K562 (cell line): ENCODE data around the gene ARSK. TPM values are rescaled to one million over a fixed set of nuclear protein-coding genes. Genes with fewer than 3 reads are reported as not detected.

Experiments
- ATAC-seq: fragments of 200-7000 bp; cut with Tn5 transposase; 3 replicates; pipeline ENCODE4 v1.9.1; 2020; ENCODE audit warnings: moderate library complexity
- BruUV-seq: library from RNA; stranded (reverse); fragments of 400-500 nt; replicated peaks from 2 replicates; lab custom pipeline; 2021; lab: Mats Ljungman, UMichigan
- CTCF ChIA-PET: fragments of 300-600 bp; formaldehyde crosslinking; extraction: SDS; loops from one replicate; lab custom pipeline; 2021; ENCODE audit warnings: low intra/inter-chr PET ratio; lab: Yijun Ruan, JAX
- POLR2A ChIA-PET: fragments of 300-600, 350-650 bp; sonication (Branson Sonifier 250); formaldehyde crosslinking; extraction: SDS; loops from one replicate; lab custom pipeline; 2021; ENCODE audit warnings: antibody characterized with exemption, inconsistent platforms; lab: Yijun Ruan, JAX
- DNase-seq, 4 experiments: peaks; one replicate each; pipeline versions ENCODE4 v3.0.0 to v3.0.0-alpha.2; 2011 to 2018; ENCODE audit warnings: low spot score in 3 of 4, mixed read lengths in 3 of 4; ENCODE audit errors: extremely low read depth in 1 of 4
- FAIRE-seq: peaks from 2 replicates; lab custom pipeline; 2011; peaks lifted over from hg19 to GRCh38; lab: Jason Lieb, UNC
- H2AFZ ChIP-seq: 2 replicates; pipeline ENCODE4 v1.6.0; 2011; ENCODE audit warnings: low read depth, low read length, control low read depth, inconsistent platforms
- H3K27ac ChIP-seq: fragments of 200-600 bp; 3 replicates; pipeline ENCODE4 v1.8.0; 2011; ENCODE audit warnings: low read depth, mild to moderate bottlenecking, control low read depth, inconsistent platforms, low read length, moderate library complexity, mixed read lengths; ENCODE audit errors: extremely low read depth
- H3K27me3 ChIP-seq, 2 experiments: fragments of 300-600 bp in 1 of 2; 2 replicates in 1 of 2; 3 replicates in 1 of 2; pipeline versions ENCODE4 v1.6.0 to v1.8.0; 2011; ENCODE audit warnings: inconsistent platforms in 2 of 2, low read length in 2 of 2, mild to moderate bottlenecking in 1 of 2, mixed read lengths in 1 of 2, moderate library complexity in 1 of 2; ENCODE audit not compliant: control insufficient read depth in 2 of 2, insufficient read depth in 2 of 2
- H3K36me3 ChIP-seq: fragments of 300-600 bp; 3 replicates; pipeline ENCODE4 v1.8.0; 2011; ENCODE audit warnings: mild to moderate bottlenecking, low read length, inconsistent platforms; ENCODE audit not compliant: control insufficient read depth, insufficient read depth
- H3K4me1 ChIP-seq, 2 experiments: fragments of 200-600 bp in 1 of 2; replicated peaks in 1 of 2; 2 replicates in 1 of 2; 3 replicates in 1 of 2; pipeline versions ENCODE4 v1.5.1 to v1.8.0; 2011; ENCODE audit warnings: inconsistent platforms in 2 of 2, low read length in 2 of 2, mild to moderate bottlenecking in 1 of 2, mixed read lengths in 1 of 2, moderate library complexity in 1 of 2; ENCODE audit not compliant: control insufficient read depth in 2 of 2, insufficient read depth in 2 of 2
- H3K4me2 ChIP-seq: 2 replicates; pipeline ENCODE4 v1.6.1; 2011; ENCODE audit warnings: low read length, control low read depth, inconsistent platforms, mixed read lengths; ENCODE audit not compliant: insufficient read depth
- H3K4me3 ChIP-seq: fragments of 200-600 bp; sonication (generic), shearing (Covaris generic); 2 replicates; pipeline ENCODE4 v1.5.1; 2016; ENCODE audit warnings: control low read depth, inconsistent platforms
- H3K79me2 ChIP-seq: fragments of 200-600 bp; 3 replicates; pipeline ENCODE4 v1.8.0; 2011; ENCODE audit warnings: low read length, inconsistent platforms; ENCODE audit not compliant: control insufficient read depth, insufficient read depth
- H3K9ac ChIP-seq, 2 experiments: 2 replicates each; pipeline versions ENCODE4 v1.6.0 to v1.6.1; 2011; ENCODE audit warnings: low read depth in 2 of 2, low read length in 2 of 2, control low read depth in 1 of 2, inconsistent platforms in 1 of 2, mild to moderate bottlenecking in 1 of 2, mixed read lengths in 1 of 2; ENCODE audit not compliant: insufficient read depth in 1 of 2
- H3K9me1 ChIP-seq: one replicate; pipeline ENCODE4 v1.6.0; 2011; ENCODE audit warnings: inconsistent platforms, mild to moderate bottlenecking, low read length, moderate library complexity; ENCODE audit not compliant: control insufficient read depth, insufficient read depth
- H3K9me3 ChIP-seq: replicated peaks from 2 replicates; pipeline ENCODE4 v1.5.1; 2011; ENCODE audit warnings: low read depth, low read length, inconsistent platforms; ENCODE audit not compliant: control insufficient read depth, insufficient read depth
- H4K20me1 ChIP-seq: replicated peaks from 2 replicates; pipeline ENCODE4 v1.6.1; 2011; ENCODE audit warnings: low read length, inconsistent platforms, mixed read lengths; ENCODE audit not compliant: control insufficient read depth, insufficient read depth
- ARHGAP35 ChIP-seq: fragments of 450-650 bp; IDR thresholded peaks from 2 replicates; pipeline ENCODE4 v1.6.1; 2018; ENCODE audit not compliant: partially characterized antibody
- FOXA3 ChIP-seq, 2 experiments: fragments of 450-650 bp in 1 of 2; sonication (generic) in 1 of 2; formaldehyde crosslinking; IDR thresholded peaks in 1 of 2; conservative IDR thresholded peaks in 1 of 2; 2 replicates each; pipeline versions ENCODE4 v1.4.0 to v1.8.0; 2020 to 2022; ENCODE audit warnings: mild to moderate bottlenecking in 2 of 2, missing genetic modification reagents in 1 of 2
- NCOA4 ChIP-seq: fragments of 450-650 bp; IDR thresholded peaks from 2 replicates; pipeline ENCODE4 v1.6.1; 2018; ENCODE audit warnings: mild to moderate bottlenecking; ENCODE audit not compliant: partially characterized antibody
- PHF8 ChIP-seq: fragments of 200-600 bp; sonication (generic); IDR thresholded peaks from 2 replicates; pipeline ENCODE4 v1.6.1; 2012; ENCODE audit warnings: mixed run types, mild to moderate bottlenecking, inconsistent platforms, low read length, moderate library complexity, borderline replicate concordance
- SAFB2 ChIP-seq: fragments of 200-400 bp; formaldehyde crosslinking; IDR thresholded peaks from 2 replicates; pipeline ENCODE4 v1.6.1; 2018; ENCODE audit warnings: borderline replicate concordance, low read length, low read depth, moderate library complexity; ENCODE audit not compliant: severe bottlenecking
- STAT6 ChIP-seq: sonication (generic); formaldehyde crosslinking; IDR thresholded peaks from 2 replicates; pipeline ENCODE4 v1.8.1; 2023; ENCODE audit warnings: mild to moderate bottlenecking, missing genetic modification reagents
- TSC22D4 ChIP-seq: fragments of 450-650 bp; IDR thresholded peaks from 2 replicates; pipeline ENCODE4 v1.6.1; 2016; ENCODE audit warnings: missing genetic modification characterization, missing biosample characterization, control low read depth
- ZNF324 ChIP-seq: fragments of 250-450 bp; sonication (Bioruptor Pico); IDR thresholded peaks from 2 replicates; pipeline ENCODE4 v1.4.0; 2020; ENCODE audit warnings: mild to moderate bottlenecking
- WGBS: fragments of 100-300 bp; shearing (Covaris generic); methylation state at CpG from one replicate; pipeline ENCODE4 v1.1.6; 2016; ENCODE audit warnings: low coverage, mixed read lengths; ENCODE audit not compliant: insufficient coverage; ENCODE audit errors: missing lambda C conversion rate; 5-methylcytosine and 5-hydroxymethylcytosine counted together
- in situ Hi-C: fragments of 300-500 bp; cut with MboI; formaldehyde crosslinking; loops from 4 replicates; pipeline ENCODE4 v1.15.0; 2018; ENCODE audit warnings: inconsistent platforms, mixed read lengths
- intact Hi-C: fragments of 100-400 bp; cut with micrococcal nuclease; formaldehyde crosslinking; loops from 2 replicates; pipeline ENCODE4 v1.14.2; 2022
- polyA plus RNA-seq, 8 experiments: library from polyadenylated mRNA; depleted of rRNA in 4 of 8; stranded (reverse) in 5 of 8; unstranded in 3 of 8; fragments of >200 nt; fragmentation: Nextera tagmentation in 2 of 8; fragmentation: Illumina TruSeq in 1 of 8; extraction: Ambion mirVana in 2 of 8; extraction: Trizol in 1 of 8; gene quantifications; 2 replicates each; pipeline versions ENCODE4 v1.2.1 to v1.2.3, GENCODE V29; 2011 to 2014; ENCODE audit warnings: inconsistent platforms in 1 of 8, missing spikeins in 1 of 8
- total RNA-seq, 7 experiments: library from RNA; depleted of rRNA in 6 of 7; stranded (reverse); fragments of >200 nt in 6 of 7; fragmentation: Illumina TruSeq in 2 of 7; extraction: Trizol in 2 of 7; gene quantifications; 2 replicates each; pipeline versions ENCODE4 v1.2.1 to v1.2.3, GENCODE V29; 2011 to 2021; ENCODE audit warnings: low replicate concordance in 1 of 7
- TF ChIP-seq, protein P1 (sequence below), 2 experiments: fragments of 250-450 bp in 1 of 2; fragments of 450-650 bp in 1 of 2; sonication (Bioruptor Pico) in 1 of 2; IDR thresholded peaks; 2 replicates each; pipeline versions ENCODE4 v1.6.1 to v1.8.0; 2016 to 2021; ENCODE audit warnings: mild to moderate bottlenecking in 2 of 2, moderate library complexity in 2 of 2, missing compliant biosample characterization in 1 of 2, missing genetic modification characterization in 1 of 2

ARSK gene
- total and polyA plus RNA-seq, 9 of the 15 experiments (the other 6 are each of a cell fraction or from before 2014, with no cell fraction given) = 2.7 to 9.4 (median 7.1) TPM

- no peak for TF ChIP-seq FOXA3 (CRISPR knock-in tag; conservative IDR thresholded peaks at IDR 0.05 in 1 of 2, IDR thresholded peaks at IDR 0.05 in 1 of 2)
- TF ChIP-seq ZNF324 (CRISPR knock-in tag) = no peak
These were observed 54.8 kb downstream of the ARSK start (continued) for GRCh38 chr5:95609711-95610110.

DNA sequence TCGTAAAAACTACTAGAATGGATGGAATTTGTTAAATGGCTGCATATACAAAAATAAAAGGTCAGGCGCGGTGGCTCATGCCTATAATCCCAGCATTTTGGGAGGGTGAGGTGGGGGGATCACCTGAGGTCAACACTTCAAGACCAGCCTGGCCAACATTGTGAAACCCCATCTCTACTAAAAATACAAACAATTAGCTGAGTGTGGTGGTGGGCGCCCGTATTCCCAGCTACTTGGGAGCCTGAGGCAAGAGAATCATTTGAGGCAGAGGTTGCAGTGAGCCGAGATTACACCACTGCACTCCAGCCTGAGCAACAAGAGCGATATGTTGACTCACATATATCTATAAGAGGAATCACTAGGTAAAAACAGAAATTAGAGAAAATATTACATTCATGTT, 55.6 kb downstream of the ARSK start:
- POLR2A ChIA-PET = no interaction called here
- WGBS = 53% methylated on average over 7 of the region's 7 CpGs
- Histone ChIP-seq H3K9me1 (no peaks in the 10 kb centered on the region), H4K20me1 (no peaks in the 10 kb centered on the region), H3K79me2 (no peaks in the 10 kb centered on the region), H3K27me3 (no peaks in the 10 kb centered on the region), H2AFZ (no peak overlapping the region), H3K27ac (no peak overlapping the region), H3K9me3 (peaks cover 2% of the 10 kb centered on the region), H3K9ac (no peak overlapping the region), H3K4me3 (no peak overlapping the region), H3K4me2 (no peak overlapping the region), H3K36me3 (no peaks in the 10 kb centered on the region), H3K4me1 (no peaks in the 10 kb centered on the region; a peak in 1 of 5 replicates)
- ATAC-seq (no peak), DNase-seq (no peak), FAIRE-seq (no peak)
- no TSS peak for BruUV-seq
- in situ Hi-C loops (no loop called here), intact Hi-C loops (no loop called here)
- no peak for TF ChIP-seq TSC22D4 (tag)
- no peak for TF ChIP-seq STAT6
- TF ChIP-seq, protein P1, sequence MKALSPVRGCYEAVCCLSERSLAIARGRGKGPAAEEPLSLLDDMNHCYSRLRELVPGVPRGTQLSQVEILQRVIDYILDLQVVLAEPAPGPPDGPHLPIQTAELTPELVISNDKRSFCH (CRISPR knock-in tag; IDR thresholded peaks at IDR 0.05) = no peak
- TF ChIP-seq, protein P1 (tag; IDR thresholded peaks at IDR 0.05) = no peak
- no peak for TF ChIP-seq PHF8
- TF ChIP-seq ARHGAP35 = no peak
- no peak for TF ChIP-seq NCOA4
- TF ChIP-seq SAFB2 = no peak
- CTCF ChIA-PET = no interaction called here
